Measurements from ENCODE around the gene MEAF6.

- TF ChIP-seq REST (IDR thresholded peaks at IDR 0.05; ENCODE audit: insufficient read depth in 1 of 2, low read depth in 2 of 2, low read length in 2 of 2), result no peak
- TF ChIP-seq POLR2AphosphoS5 (IDR thresholded peaks at IDR 0.05; ENCODE audit: low read depth, low read length), result no peak
Observed at GRCh38 chr1:37442644-37443043, 71.9 kb downstream of the MEAF6 start.

Measured in PFSK-1 (cell line).